ENCODE results near the gene CRYBG1. TPM values are rescaled to one million over a fixed set of nuclear protein-coding genes. Genes with fewer than 3 reads are reported as not detected.
A peak's percentile ranks its signal among the peaks of the same experiment; 100 is the strongest.

The CRYBG1 gene
- total and polyA plus RNA-seq, 2 of the 13 experiments (the other 11 are each of a cell fraction or from before 2014, with no cell fraction given) = 10.1 to 21.9 TPM

DNA sequence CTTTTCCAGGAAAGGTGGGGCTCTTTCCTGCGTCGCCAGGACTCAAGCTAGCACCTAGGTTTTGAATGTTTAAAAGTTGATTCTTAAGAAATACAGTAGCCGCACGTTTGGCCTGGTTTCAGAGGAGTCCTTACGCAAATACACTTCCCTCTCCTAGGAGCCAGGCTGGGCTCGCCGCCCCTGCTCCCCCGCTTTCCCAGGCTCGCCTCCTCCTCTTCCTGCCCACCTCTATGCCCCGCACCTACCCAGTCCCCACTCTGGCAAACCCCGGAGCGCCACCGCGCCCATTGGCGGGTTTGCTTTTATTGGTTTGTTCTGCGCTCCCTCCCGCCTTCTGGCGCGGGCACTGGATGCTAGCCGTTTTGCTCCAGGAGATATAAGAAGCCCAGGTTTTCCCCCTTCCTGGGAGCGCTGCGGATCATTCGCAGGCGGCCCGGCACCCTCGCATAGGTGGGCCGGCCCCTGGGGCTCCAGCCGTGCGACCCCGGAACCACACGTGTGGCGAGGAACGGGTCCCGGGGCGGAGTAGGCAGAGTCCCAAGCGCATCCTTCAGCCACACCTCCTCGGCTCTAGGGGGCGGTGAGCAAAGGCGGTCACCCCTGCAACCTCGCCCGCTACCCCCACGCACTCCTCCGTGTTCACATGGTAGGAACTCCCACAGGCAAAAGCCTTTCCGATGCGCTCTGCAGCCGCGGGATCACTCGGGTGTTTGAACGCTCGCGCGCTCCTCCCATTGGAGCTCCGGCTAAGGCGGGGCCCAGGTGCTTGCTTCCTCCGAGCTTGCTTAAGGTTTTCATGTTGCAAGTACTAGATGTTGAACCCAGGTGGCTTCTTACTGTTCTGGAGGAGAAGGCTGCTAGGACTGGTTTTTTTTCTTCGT is 149.8 kb downstream of the CRYBG1 start (continued):
- TF ChIP-seq ZMYM4 (CRISPR knock-in tag; IDR thresholded peaks at IDR 0.05) (peak; percentile 83), SNAI1 (CRISPR knock-in tag; IDR thresholded peaks at IDR 0.05; ENCODE audit: borderline replicate concordance) (no peak), ZNF33A (CRISPR knock-in tag; IDR thresholded peaks at IDR 0.05; ENCODE audit: borderline replicate concordance) (no peak), MLLT10 (CRISPR knock-in tag; IDR thresholded peaks at IDR 0.05) (no peak), ZNF235 (CRISPR knock-in tag; IDR thresholded peaks at IDR 0.05; ENCODE audit: borderline replicate concordance) (no peak), HNRNPH1 (optimal IDR thresholded peaks at IDR 0.05; ENCODE audit: low read depth, low read length) (no peak), MAF1 (CRISPR knock-in tag; IDR thresholded peaks at IDR 0.05; ENCODE audit: borderline replicate concordance) (no peak), ZNF777 (CRISPR knock-in tag; IDR thresholded peaks at IDR 0.05) (peak; percentile 75), CBX2 (IDR thresholded peaks at IDR 0.05; ENCODE audit: low read depth, low read length) (no peak), CBX2 (CRISPR knock-in tag; IDR thresholded peaks at IDR 0.05; ENCODE audit: low read depth) (no peak), ZNF724P (CRISPR knock-in tag; IDR thresholded peaks at IDR 0.05; ENCODE audit: borderline replicate concordance) (no peak; the same call in 1 of the 2 replicates), ZMYM2 (CRISPR knock-in tag; IDR thresholded peaks at IDR 0.05) (no peak), AGO1 (IDR thresholded peaks at IDR 0.05; ENCODE audit: low read depth, low read length, poor library complexity, severe bottlenecking) (peak; percentile 38), RFXANK (CRISPR knock-in tag; IDR thresholded peaks at IDR 0.05) (no peak), NFYB (CRISPR knock-in tag; IDR thresholded peaks at IDR 0.05) (peak; percentile 64), POLR2AphosphoS5 (IDR thresholded peaks at IDR 0.05; ENCODE audit: low read depth, low read length) (no peak), ZNF746 (CRISPR knock-in tag; IDR thresholded peaks at IDR 0.05) (no peak)
- TF ChIP-seq, protein P1, sequence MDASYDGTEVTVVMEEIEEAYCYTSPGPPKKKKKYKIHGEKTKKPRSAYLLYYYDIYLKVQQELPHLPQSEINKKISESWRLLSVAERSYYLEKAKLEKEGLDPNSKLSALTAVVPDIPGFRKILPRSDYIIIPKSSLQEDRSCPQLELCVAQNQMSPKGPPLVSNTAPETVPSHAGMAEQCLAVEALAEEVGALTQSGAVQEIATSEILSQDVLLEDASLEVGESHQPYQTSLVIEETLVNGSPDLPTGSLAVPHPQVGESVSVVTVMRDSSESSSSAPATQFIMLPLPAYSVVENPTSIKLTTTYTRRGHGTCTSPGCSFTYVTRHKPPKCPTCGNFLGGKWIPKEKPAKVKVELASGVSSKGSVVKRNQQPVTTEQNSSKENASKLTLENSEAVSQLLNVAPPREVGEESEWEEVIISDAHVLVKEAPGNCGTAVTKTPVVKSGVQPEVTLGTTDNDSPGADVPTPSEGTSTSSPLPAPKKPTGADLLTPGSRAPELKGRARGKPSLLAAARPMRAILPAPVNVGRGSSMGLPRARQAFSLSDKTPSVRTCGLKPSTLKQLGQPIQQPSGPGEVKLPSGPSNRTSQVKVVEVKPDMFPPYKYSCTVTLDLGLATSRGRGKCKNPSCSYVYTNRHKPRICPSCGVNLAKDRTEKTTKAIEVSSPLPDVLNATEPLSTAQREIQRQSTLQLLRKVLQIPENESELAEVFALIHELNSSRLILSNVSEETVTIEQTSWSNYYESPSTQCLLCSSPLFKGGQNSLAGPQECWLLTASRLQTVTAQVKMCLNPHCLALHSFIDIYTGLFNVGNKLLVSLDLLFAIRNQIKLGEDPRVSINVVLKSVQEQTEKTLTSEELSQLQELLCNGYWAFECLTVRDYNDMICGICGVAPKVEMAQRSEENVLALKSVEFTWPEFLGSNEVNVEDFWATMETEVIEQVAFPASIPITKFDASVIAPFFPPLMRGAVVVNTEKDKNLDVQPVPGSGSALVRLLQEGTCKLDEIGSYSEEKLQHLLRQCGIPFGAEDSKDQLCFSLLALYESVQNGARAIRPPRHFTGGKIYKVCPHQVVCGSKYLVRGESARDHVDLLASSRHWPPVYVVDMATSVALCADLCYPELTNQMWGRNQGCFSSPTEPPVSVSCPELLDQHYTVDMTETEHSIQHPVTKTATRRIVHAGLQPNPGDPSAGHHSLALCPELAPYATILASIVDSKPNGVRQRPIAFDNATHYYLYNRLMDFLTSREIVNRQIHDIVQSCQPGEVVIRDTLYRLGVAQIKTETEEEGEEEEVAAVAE (CRISPR knock-in tag; IDR thresholded peaks at IDR 0.05; ENCODE audit: borderline replicate concordance) = no peak
- TF ChIP-seq, protein P2, sequence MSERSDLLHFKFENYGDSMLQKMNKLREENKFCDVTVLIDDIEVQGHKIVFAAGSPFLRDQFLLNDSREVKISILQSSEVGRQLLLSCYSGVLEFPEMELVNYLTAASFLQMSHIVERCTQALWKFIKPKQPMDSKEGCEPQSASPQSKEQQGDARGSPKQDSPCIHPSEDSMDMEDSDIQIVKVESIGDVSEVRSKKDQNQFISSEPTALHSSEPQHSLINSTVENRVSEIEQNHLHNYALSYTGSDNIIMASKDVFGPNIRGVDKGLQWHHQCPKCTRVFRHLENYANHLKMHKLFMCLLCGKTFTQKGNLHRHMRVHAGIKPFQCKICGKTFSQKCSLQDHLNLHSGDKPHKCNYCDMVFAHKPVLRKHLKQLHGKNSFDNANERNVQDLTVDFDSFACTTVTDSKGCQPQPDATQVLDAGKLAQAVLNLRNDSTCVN (CRISPR knock-in tag; IDR thresholded peaks at IDR 0.05; ENCODE audit: borderline replicate concordance) = no peak
- TF ChIP-seq, protein P3, sequence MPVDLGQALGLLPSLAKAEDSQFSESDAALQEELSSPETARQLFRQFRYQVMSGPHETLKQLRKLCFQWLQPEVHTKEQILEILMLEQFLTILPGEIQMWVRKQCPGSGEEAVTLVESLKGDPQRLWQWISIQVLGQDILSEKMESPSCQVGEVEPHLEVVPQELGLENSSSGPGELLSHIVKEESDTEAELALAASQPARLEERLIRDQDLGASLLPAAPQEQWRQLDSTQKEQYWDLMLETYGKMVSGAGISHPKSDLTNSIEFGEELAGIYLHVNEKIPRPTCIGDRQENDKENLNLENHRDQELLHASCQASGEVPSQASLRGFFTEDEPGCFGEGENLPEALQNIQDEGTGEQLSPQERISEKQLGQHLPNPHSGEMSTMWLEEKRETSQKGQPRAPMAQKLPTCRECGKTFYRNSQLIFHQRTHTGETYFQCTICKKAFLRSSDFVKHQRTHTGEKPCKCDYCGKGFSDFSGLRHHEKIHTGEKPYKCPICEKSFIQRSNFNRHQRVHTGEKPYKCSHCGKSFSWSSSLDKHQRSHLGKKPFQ (CRISPR knock-in tag; IDR thresholded peaks at IDR 0.05; ENCODE audit: insufficient replicate concordance) = no peak
- TF ChIP-seq, protein P4, sequence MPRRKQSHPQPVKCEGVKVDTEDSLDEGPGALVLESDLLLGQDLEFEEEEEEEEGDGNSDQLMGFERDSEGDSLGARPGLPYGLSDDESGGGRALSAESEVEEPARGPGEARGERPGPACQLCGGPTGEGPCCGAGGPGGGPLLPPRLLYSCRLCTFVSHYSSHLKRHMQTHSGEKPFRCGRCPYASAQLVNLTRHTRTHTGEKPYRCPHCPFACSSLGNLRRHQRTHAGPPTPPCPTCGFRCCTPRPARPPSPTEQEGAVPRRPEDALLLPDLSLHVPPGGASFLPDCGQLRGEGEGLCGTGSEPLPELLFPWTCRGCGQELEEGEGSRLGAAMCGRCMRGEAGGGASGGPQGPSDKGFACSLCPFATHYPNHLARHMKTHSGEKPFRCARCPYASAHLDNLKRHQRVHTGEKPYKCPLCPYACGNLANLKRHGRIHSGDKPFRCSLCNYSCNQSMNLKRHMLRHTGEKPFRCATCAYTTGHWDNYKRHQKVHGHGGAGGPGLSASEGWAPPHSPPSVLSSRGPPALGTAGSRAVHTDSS (CRISPR knock-in tag; conservative IDR thresholded peaks at IDR 0.05) = no peak
